Mammary epithelial cell (primary cell): ENCODE results near the gene ARHGAP28.

Experiments used
- EZH2 ChIP-seq: IDR thresholded peaks from 2 replicates; pipeline ENCODE4 v1.6.1; 2012; ENCODE audit warnings: low read length, inconsistent platforms, borderline replicate concordance
- TF ChIP-seq, protein P1 (sequence below), 2 donors: IDR thresholded peaks in 1 of 2; conservative IDR thresholded peaks in 1 of 2; 2 replicates each; pipeline ENCODE4 v1.5.1; 2011 to 2012; ENCODE audit warnings: inconsistent platforms in 2 of 2, low read length in 2 of 2, mild to moderate bottlenecking in 2 of 2, control low read depth in 1 of 2, low read depth in 1 of 2; ENCODE audit not compliant: insufficient read depth in 1 of 2; ENCODE audit errors: extremely low read depth in 1 of 2

- TF ChIP-seq, protein P1, sequence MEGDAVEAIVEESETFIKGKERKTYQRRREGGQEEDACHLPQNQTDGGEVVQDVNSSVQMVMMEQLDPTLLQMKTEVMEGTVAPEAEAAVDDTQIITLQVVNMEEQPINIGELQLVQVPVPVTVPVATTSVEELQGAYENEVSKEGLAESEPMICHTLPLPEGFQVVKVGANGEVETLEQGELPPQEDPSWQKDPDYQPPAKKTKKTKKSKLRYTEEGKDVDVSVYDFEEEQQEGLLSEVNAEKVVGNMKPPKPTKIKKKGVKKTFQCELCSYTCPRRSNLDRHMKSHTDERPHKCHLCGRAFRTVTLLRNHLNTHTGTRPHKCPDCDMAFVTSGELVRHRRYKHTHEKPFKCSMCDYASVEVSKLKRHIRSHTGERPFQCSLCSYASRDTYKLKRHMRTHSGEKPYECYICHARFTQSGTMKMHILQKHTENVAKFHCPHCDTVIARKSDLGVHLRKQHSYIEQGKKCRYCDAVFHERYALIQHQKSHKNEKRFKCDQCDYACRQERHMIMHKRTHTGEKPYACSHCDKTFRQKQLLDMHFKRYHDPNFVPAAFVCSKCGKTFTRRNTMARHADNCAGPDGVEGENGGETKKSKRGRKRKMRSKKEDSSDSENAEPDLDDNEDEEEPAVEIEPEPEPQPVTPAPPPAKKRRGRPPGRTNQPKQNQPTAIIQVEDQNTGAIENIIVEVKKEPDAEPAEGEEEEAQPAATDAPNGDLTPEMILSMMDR (conservative IDR thresholded peaks at IDR 0.05 in 1 of 2, IDR thresholded peaks at IDR 0.05 in 1 of 2; ENCODE audit: extremely low read depth in 1 of 2, insufficient read depth in 1 of 2, low read depth in 1 of 2, low read length in 2 of 2) = no peak
- TF ChIP-seq EZH2 = no peak
Measured at GRCh38 chr18:6959110-6959509, 229.6 kb downstream of the ARHGAP28 start.
